ENCODE data around the gene TMEM258.

TMEM258 gene

DNA sequence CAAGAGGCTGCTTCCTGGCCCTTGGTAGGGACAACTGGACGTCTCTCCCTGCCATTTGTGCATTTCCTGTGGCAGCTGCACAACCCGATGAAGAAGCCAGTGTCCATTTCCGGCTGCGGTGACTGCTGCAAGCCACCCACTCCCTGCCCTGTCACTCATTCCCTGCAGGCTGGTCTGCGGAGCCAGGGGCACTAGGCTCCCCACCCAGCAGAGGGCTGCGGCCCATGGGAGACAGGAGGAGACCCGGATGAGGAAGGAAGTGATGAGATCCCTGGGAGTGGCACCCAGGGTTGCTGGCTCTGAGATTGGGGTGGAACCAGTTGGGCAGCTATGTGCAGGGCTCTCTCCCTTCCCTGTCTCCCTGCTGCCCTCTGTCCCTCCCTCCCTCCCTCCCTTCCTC lies 50.0 kb downstream of the TMEM258 start (continued):
- no peak for TF ChIP-seq ZNF8 (CRISPR knock-in tag; IDR thresholded peaks at IDR 0.05)

GRCh38 chr11:61739966-61740365 lies 52.4 kb downstream of the TMEM258 start:
- no peak for ATAC-seq
- TF ChIP-seq, protein P1, sequence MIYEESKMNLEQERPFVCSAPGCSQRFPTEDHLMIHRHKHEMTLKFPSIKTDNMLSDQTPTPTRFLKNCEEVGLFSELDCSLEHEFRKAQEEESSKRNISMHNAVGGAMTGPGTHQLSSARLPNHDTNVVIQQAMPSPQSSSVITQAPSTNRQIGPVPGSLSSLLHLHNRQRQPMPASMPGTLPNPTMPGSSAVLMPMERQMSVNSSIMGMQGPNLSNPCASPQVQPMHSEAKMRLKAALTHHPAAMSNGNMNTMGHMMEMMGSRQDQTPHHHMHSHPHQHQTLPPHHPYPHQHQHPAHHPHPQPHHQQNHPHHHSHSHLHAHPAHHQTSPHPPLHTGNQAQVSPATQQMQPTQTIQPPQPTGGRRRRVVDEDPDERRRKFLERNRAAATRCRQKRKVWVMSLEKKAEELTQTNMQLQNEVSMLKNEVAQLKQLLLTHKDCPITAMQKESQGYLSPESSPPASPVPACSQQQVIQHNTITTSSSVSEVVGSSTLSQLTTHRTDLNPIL (CRISPR knock-in tag; IDR thresholded peaks at IDR 0.05; ENCODE audit: low read depth), result no peak
- TF ChIP-seq ARNTL (CRISPR knock-in tag; IDR thresholded peaks at IDR 0.05; ENCODE audit: borderline replicate concordance, low read depth) (no peak), SNAI2 (CRISPR knock-in tag; IDR thresholded peaks at IDR 0.05) (no peak), ISL1 (CRISPR knock-in tag; IDR thresholded peaks at IDR 0.05) (no peak), ZFP3 (CRISPR knock-in tag; IDR thresholded peaks at IDR 0.05) (no peak)
- TF ChIP-seq, protein P2, sequence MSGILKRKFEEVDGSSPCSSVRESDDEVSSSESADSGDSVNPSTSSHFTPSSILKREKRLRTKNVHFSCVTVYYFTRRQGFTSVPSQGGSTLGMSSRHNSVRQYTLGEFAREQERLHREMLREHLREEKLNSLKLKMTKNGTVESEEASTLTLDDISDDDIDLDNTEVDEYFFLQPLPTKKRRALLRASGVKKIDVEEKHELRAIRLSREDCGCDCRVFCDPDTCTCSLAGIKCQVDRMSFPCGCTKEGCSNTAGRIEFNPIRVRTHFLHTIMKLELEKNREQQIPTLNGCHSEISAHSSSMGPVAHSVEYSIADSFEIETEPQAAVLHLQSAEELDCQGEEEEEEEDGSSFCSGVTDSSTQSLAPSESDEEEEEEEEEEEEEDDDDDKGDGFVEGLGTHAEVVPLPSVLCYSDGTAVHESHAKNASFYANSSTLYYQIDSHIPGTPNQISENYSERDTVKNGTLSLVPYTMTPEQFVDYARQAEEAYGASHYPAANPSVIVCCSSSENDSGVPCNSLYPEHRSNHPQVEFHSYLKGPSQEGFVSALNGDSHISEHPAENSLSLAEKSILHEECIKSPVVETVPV (CRISPR knock-in tag; IDR thresholded peaks at IDR 0.05), result no peak

DNA sequence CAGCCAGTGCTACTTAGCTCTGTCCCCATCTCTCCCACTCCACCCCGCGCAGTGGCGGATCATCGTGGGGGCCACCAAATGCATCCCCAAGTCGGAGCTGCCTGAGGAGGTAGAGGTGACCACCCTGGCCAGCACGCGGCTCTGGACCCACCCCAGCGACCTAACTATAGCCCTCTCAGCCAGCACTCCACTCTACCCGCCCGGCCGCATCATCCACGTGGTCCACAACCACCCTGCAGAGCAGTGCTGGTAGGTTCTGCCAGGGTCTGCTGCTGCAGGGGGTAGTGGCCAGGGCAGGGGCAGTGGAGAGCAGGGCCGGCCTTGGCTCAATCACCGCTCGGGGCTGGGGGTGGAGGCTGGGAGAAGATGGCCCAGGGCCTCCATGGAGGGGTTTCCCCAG lies 53.0 kb downstream of the TMEM258 start:
- TF ChIP-seq, protein P3, sequence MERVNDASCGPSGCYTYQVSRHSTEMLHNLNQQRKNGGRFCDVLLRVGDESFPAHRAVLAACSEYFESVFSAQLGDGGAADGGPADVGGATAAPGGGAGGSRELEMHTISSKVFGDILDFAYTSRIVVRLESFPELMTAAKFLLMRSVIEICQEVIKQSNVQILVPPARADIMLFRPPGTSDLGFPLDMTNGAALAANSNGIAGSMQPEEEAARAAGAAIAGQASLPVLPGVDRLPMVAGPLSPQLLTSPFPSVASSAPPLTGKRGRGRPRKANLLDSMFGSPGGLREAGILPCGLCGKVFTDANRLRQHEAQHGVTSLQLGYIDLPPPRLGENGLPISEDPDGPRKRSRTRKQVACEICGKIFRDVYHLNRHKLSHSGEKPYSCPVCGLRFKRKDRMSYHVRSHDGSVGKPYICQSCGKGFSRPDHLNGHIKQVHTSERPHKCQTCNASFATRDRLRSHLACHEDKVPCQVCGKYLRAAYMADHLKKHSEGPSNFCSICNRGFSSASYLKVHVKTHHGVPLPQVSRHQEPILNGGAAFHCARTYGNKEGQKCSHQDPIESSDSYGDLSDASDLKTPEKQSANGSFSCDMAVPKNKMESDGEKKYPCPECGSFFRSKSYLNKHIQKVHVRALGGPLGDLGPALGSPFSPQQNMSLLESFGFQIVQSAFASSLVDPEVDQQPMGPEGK (CRISPR knock-in tag; IDR thresholded peaks at IDR 0.05; ENCODE audit: borderline replicate concordance), result no peak
- TF ChIP-seq, protein P4, sequence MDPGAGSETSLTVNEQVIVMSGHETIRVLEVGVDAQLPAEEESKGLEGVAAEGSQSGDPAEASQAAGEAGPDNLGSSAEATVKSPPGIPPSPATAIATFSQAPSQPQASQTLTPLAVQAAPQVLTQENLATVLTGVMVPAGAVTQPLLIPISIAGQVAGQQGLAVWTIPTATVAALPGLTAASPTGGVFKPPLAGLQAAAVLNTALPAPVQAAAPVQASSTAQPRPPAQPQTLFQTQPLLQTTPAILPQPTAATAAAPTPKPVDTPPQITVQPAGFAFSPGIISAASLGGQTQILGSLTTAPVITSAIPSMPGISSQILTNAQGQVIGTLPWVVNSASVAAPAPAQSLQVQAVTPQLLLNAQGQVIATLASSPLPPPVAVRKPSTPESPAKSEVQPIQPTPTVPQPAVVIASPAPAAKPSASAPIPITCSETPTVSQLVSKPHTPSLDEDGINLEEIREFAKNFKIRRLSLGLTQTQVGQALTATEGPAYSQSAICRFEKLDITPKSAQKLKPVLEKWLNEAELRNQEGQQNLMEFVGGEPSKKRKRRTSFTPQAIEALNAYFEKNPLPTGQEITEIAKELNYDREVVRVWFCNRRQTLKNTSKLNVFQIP (CRISPR knock-in tag; IDR thresholded peaks at IDR 0.05; ENCODE audit: borderline replicate concordance, low read depth), result no peak
- TF ChIP-seq, protein P1 (CRISPR knock-in tag; IDR thresholded peaks at IDR 0.05; ENCODE audit: low read depth), result no peak
- TF ChIP-seq ISL1 (CRISPR knock-in tag; IDR thresholded peaks at IDR 0.05) (no peak), OSR1 (CRISPR knock-in tag; IDR thresholded peaks at IDR 0.05) (no peak), TCF4 (CRISPR knock-in tag; IDR thresholded peaks at IDR 0.05; ENCODE audit: borderline replicate concordance) (no peak), CSDC2 (CRISPR knock-in tag; IDR thresholded peaks at IDR 0.05) (no peak), ZNF8 (CRISPR knock-in tag; IDR thresholded peaks at IDR 0.05) (no peak)
- ATAC-seq, result no peak
